HepG2 (cell line): Measurements from ENCODE around the gene ADCY6. TPM values are rescaled to one million over a fixed set of nuclear protein-coding genes. Genes with fewer than 3 reads are reported as not detected.
A peak's percentile ranks its signal among the peaks of the same experiment; 100 is the strongest.

Experiments used
- DMAP1 ChIP-seq: IDR thresholded peaks from 2 replicates; pipeline ENCODE4 v1.6.1; 2016
- ELF3 ChIP-seq: IDR thresholded peaks from 2 replicates; pipeline ENCODE4 v1.6.1; 2016; ENCODE audit warnings: missing genetic modification reagents, missing compliant biosample characterization
- ETV5 ChIP-seq: IDR thresholded peaks from 2 replicates; pipeline ENCODE4 v1.6.1; 2018; ENCODE audit warnings: missing biosample characterization, missing genetic modification reagents, inconsistent platforms, borderline replicate concordance
- GABPA ChIP-seq, 2 experiments: IDR thresholded peaks; 2 replicates each; pipeline ENCODE4 v1.6.1; 2011 to 2016; ENCODE audit warnings: low read depth in 2 of 2, low read length in 1 of 2, missing biosample characterization in 1 of 2, missing genetic modification characterization in 1 of 2
- GATAD2A ChIP-seq: IDR thresholded peaks from 2 replicates; pipeline ENCODE4 v1.6.1; 2016
- JARID2 ChIP-seq: sonication (generic); formaldehyde crosslinking; IDR thresholded peaks from 2 replicates; pipeline ENCODE4 v1.8.1; 2023; ENCODE audit warnings: missing genetic modification reagents, inconsistent platforms; ENCODE audit not compliant: insufficient replicate concordance
- KDM1A ChIP-seq: IDR thresholded peaks from 2 replicates; pipeline ENCODE4 v1.6.1; 2016; ENCODE audit warnings: missing compliant biosample characterization
- KDM4B ChIP-seq: sonication (generic); formaldehyde crosslinking; IDR thresholded peaks from 2 replicates; pipeline ENCODE4 v1.4.0; 2020; ENCODE audit warnings: missing genetic modification reagents
- KLF6 ChIP-seq: IDR thresholded peaks from 2 replicates; pipeline ENCODE4 v1.8.0; 2016; ENCODE audit warnings: missing biosample characterization, missing genetic modification reagents
- MTA1 ChIP-seq: sonication (generic); formaldehyde crosslinking; IDR thresholded peaks from 2 replicates; pipeline ENCODE4 v1.4.0; 2020; ENCODE audit warnings: missing genetic modification reagents, mild to moderate bottlenecking, borderline replicate concordance
- RFX3 ChIP-seq: IDR thresholded peaks from 2 replicates; pipeline ENCODE4 v1.6.1; 2016; ENCODE audit warnings: missing biosample characterization, missing genetic modification reagents
- SMAD3 ChIP-seq: sonication (generic); formaldehyde crosslinking; IDR thresholded peaks from 2 replicates; pipeline ENCODE4 v1.4.0; 2020; ENCODE audit warnings: missing genetic modification reagents
- ZBTB7A ChIP-seq: sonication (generic); formaldehyde crosslinking; IDR thresholded peaks from 2 replicates; pipeline ENCODE4 v1.8.0; 2022; ENCODE audit warnings: mild to moderate bottlenecking, missing genetic modification reagents
- ZEB1 ChIP-seq: IDR thresholded peaks from 2 replicates; pipeline ENCODE4 v1.6.1; 2012; ENCODE audit warnings: mild to moderate bottlenecking, low read depth, inconsistent platforms; ENCODE audit not compliant: insufficient replicate concordance
- ZFX ChIP-seq: sonication (generic); formaldehyde crosslinking; IDR thresholded peaks from 2 replicates; pipeline ENCODE4 v1.4.0; 2020; ENCODE audit warnings: mild to moderate bottlenecking, low read depth, missing genetic modification reagents, moderate library complexity
- ZSCAN21 ChIP-seq: sonication (generic); formaldehyde crosslinking; IDR thresholded peaks from 2 replicates; pipeline ENCODE4 v1.8.0; 2022; ENCODE audit warnings: mild to moderate bottlenecking, missing genetic modification reagents, moderate library complexity, borderline replicate concordance
- polyA plus RNA-seq, 8 experiments: library from polyadenylated mRNA; depleted of rRNA in 3 of 8; stranded (reverse) in 7 of 8; unstranded in 1 of 8; fragments of >200 nt; fragmentation: Illumina TruSeq in 4 of 8; extraction: Trizol in 4 of 8; gene quantifications; 2 replicates each; pipeline versions ENCODE4 v1.2.1 to v1.2.3, GENCODE V29; 2011 to 2016; ENCODE audit warnings: low read depth in 4 of 8, missing spikeins in 1 of 8, mixed read lengths in 1 of 8; ENCODE audit not compliant: insufficient read depth in 1 of 8
- total RNA-seq, 5 experiments: library from RNA; depleted of rRNA; stranded (reverse); fragments of >200 nt; fragmentation: Illumina TruSeq; extraction: Trizol; gene quantifications; 2 replicates each; pipeline ENCODE4 v1.2.3, GENCODE V29; 2016; ENCODE audit warnings: low read depth in 1 of 5
- TF ChIP-seq, protein P1 (sequence below): IDR thresholded peaks from 2 replicates; pipeline ENCODE4 v1.6.1; 2016; ENCODE audit warnings: missing genetic modification reagents, missing compliant biosample characterization
- TF ChIP-seq, protein P2 (sequence below): sonication (generic); formaldehyde crosslinking; IDR thresholded peaks from 2 replicates; pipeline ENCODE4 v1.4.0; 2020; ENCODE audit warnings: mild to moderate bottlenecking, missing genetic modification reagents, borderline replicate concordance
- TF ChIP-seq, protein P3 (sequence below): sonication (generic); formaldehyde crosslinking; IDR thresholded peaks from 2 replicates; pipeline ENCODE4 v1.5.1; 2020; ENCODE audit warnings: mild to moderate bottlenecking, missing genetic modification reagents

The ADCY6 gene
- total and polyA plus RNA-seq, 2 of the 13 experiments (the other 11 are each of a cell fraction or from before 2014, with no cell fraction given): 10.6 to 11.8 TPM

DNA sequence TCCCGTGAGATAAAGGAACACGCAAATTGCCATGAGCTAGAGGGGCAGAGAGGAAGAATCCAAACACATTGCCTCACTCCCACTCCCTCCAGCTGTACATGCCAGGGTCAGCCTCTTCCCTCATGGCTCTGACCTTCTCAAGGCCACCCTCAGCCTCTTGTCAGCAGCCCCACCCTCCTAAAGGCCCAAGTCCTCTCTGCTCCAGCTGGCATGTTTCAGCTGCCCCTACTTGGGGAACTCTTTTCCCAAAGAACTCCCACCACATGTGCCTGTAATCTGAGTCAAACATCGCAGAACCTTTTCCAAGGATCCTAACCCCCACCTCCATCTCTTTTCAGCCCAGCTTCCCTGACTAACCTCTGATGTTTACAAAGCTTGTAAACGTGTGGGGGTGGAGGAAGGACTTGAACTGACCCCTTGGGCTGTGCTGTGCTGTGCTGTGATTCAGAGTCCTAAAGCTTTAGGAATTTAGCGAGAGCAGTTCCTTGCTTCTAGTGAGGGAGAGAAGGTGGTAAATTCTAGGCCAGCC is 22.1 kb upstream of the ADCY6 start (continued):
- no peak for TF ChIP-seq KDM4B (CRISPR knock-in tag)
- TF ChIP-seq JARID2 (CRISPR knock-in tag): no peak
- TF ChIP-seq ZFX (CRISPR knock-in tag): peak; percentile 28; the same call in 1 of the 2 replicates
- no peak for TF ChIP-seq ZBTB7A (CRISPR knock-in tag)
- no peak for TF ChIP-seq ZSCAN21 (CRISPR knock-in tag)
- TF ChIP-seq MTA1 (CRISPR knock-in tag): peak; percentile 77; the same call in 1 of the 2 replicates
- TF ChIP-seq, protein P1, sequence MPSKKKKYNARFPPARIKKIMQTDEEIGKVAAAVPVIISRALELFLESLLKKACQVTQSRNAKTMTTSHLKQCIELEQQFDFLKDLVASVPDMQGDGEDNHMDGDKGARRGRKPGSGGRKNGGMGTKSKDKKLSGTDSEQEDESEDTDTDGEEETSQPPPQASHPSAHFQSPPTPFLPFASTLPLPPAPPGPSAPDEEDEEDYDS (CRISPR knock-in tag): no peak
- TF ChIP-seq ETV5 (CRISPR knock-in tag): no peak
- TF ChIP-seq ELF3 (CRISPR knock-in tag): no peak
- no peak for TF ChIP-seq DMAP1 (CRISPR knock-in tag)
- TF ChIP-seq, protein P2, sequence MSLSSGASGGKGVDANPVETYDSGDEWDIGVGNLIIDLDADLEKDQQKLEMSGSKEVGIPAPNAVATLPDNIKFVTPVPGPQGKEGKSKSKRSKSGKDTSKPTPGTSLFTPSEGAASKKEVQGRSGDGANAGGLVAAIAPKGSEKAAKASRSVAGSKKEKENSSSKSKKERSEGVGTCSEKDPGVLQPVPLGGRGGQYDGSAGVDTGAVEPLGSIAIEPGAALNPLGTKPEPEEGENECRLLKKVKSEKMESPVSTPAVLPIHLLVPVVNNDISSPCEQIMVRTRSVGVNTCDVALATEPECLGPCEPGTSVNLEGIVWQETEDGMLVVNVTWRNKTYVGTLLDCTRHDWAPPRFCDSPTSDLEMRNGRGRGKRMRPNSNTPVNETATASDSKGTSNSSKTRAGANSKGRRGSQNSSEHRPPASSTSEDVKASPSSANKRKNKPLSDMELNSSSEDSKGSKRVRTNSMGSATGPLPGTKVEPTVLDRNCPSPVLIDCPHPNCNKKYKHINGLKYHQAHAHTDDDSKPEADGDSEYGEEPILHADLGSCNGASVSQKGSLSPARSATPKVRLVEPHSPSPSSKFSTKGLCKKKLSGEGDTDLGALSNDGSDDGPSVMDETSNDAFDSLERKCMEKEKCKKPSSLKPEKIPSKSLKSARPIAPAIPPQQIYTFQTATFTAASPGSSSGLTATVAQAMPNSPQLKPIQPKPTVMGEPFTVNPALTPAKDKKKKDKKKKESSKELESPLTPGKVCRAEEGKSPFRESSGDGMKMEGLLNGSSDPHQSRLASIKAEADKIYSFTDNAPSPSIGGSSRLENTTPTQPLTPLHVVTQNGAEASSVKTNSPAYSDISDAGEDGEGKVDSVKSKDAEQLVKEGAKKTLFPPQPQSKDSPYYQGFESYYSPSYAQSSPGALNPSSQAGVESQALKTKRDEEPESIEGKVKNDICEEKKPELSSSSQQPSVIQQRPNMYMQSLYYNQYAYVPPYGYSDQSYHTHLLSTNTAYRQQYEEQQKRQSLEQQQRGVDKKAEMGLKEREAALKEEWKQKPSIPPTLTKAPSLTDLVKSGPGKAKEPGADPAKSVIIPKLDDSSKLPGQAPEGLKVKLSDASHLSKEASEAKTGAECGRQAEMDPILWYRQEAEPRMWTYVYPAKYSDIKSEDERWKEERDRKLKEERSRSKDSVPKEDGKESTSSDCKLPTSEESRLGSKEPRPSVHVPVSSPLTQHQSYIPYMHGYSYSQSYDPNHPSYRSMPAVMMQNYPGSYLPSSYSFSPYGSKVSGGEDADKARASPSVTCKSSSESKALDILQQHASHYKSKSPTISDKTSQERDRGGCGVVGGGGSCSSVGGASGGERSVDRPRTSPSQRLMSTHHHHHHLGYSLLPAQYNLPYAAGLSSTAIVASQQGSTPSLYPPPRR: 0 out of 2 replicates have a peak, but pooled peaks have one; percentile 29
- TF ChIP-seq RFX3 (CRISPR knock-in tag): no peak
- 0 out of 2 replicates have a peak, but pooled peaks have one; percentile 53 for TF ChIP-seq KDM1A (CRISPR knock-in tag)
- TF ChIP-seq SMAD3: no peak
- no peak for TF ChIP-seq ZEB1
- TF ChIP-seq GATAD2A (CRISPR knock-in tag): peak; percentile 85
- TF ChIP-seq, protein P3, sequence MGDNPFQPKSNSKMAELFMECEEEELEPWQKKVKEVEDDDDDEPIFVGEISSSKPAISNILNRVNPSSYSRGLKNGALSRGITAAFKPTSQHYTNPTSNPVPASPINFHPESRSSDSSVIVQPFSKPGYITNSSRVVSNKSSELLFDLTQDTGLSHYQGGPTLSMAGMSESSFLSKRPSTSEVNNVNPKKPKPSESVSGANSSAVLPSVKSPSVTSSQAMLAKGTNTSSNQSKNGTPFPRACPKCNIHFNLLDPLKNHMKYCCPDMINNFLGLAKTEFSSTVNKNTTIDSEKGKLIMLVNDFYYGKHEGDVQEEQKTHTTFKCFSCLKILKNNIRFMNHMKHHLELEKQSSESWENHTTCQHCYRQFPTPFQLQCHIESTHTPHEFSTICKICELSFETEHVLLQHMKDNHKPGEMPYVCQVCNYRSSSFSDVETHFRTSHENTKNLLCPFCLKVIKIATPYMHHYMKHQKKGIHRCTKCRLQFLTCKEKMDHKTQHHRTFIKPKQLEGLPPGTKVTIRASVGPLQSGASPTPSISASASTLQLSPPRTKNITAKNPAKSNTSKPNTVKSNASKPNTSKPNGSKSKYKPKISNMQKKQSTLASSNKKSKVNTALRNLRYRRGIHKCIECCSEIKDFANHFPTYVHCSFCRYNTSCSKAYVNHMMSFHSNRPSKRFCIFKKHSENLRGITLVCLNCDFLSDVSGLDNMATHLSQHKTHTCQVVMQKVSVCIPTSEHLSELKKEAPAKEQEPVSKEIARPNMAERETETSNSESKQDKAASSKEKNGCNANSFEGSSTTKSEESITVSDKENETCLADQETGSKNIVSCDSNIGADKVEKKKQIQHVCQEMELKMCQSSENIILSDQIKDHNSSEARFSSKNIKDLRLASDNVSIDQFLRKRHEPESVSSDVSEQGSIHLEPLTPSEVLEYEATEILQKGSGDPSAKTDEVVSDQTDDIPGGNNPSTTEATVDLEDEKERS (CRISPR knock-in tag): no peak
- TF ChIP-seq GABPA (IDR thresholded peaks at IDR 0.05; ENCODE audit: low read depth, low read length): no peak
- TF ChIP-seq GABPA (CRISPR knock-in tag; IDR thresholded peaks at IDR 0.05; ENCODE audit: low read depth): no peak
- no peak for TF ChIP-seq KLF6 (CRISPR knock-in tag)
